MM.1S (cell line): ENCODE measurements around the gene GSKIP.

Experiments used
- DNase-seq: peaks from one replicate; pipeline ENCODE4 v3.0.0-alpha.2; 2015
- H2AFZ ChIP-seq: fragments of 300-600 bp; sonication (generic); 2 replicates; pipeline ENCODE4 v1.6.0; 2016; ENCODE audit warnings: antibody characterized with exemption, low read length
- H3F3A ChIP-seq: fragments of 300-600 bp; sonication (generic); 2 replicates; pipeline ENCODE4 v1.6.1; 2016; ENCODE audit warnings: mild to moderate bottlenecking, antibody characterized with exemption, low read length, moderate library complexity, mixed read lengths; ENCODE audit not compliant: insufficient read depth
- H3K27ac ChIP-seq: fragments of 300-600 bp; sonication (generic); 2 replicates; pipeline ENCODE4 v1.5.1; 2016; ENCODE audit warnings: mild to moderate bottlenecking, low read length
- H3K27me3 ChIP-seq: fragments of 300-600 bp; sonication (generic); replicated peaks from 2 replicates; pipeline ENCODE4 v1.6.0; 2016; ENCODE audit warnings: low read length; ENCODE audit not compliant: insufficient read depth
- H3K36me3 ChIP-seq: fragments of 300-600 bp; sonication (generic); replicated peaks from 2 replicates; pipeline ENCODE4 v1.6.1; 2016; ENCODE audit warnings: mild to moderate bottlenecking, low read length, mixed read lengths; ENCODE audit not compliant: insufficient read depth
- H3K4me1 ChIP-seq: fragments of 300-600 bp; sonication (generic); 2 replicates; pipeline ENCODE4 v1.6.1; 2016; ENCODE audit warnings: low read length, mixed read lengths
- H3K4me2 ChIP-seq: fragments of 300-600 bp; sonication (generic); 2 replicates; pipeline ENCODE4 v1.6.0; 2016; ENCODE audit warnings: low read depth, low read length
- H3K4me3 ChIP-seq: fragments of 300-600 bp; sonication (generic); 2 replicates; pipeline ENCODE4 v1.5.1; 2016; ENCODE audit warnings: low read length, mixed read lengths
- H3K79me2 ChIP-seq: fragments of 300-600 bp; sonication (generic); 2 replicates; pipeline ENCODE4 v1.6.1; 2016; ENCODE audit warnings: mixed run types, low read length, mixed read lengths
- H3K9ac ChIP-seq: fragments of 300-600 bp; sonication (generic); 2 replicates; pipeline ENCODE4 v1.6.1; 2016; ENCODE audit warnings: low read length, mixed read lengths
- H3K9me2 ChIP-seq: fragments of 300-600 bp; sonication (generic); replicated peaks from 2 replicates; pipeline ENCODE4 v1.6.1; 2016; ENCODE audit warnings: mild to moderate bottlenecking, low read length, mixed read lengths; ENCODE audit not compliant: insufficient read depth
- H3K9me3 ChIP-seq: fragments of 300-600 bp; sonication (generic); replicated peaks from 2 replicates; pipeline ENCODE4 v1.6.1; 2016; ENCODE audit warnings: mild to moderate bottlenecking, low read length, mixed read lengths; ENCODE audit not compliant: insufficient read depth
- H4K20me1 ChIP-seq: fragments of 300-600 bp; sonication (generic); 2 replicates; pipeline ENCODE4 v1.6.1; 2016; ENCODE audit warnings: mild to moderate bottlenecking, low read length, moderate library complexity, mixed read lengths; ENCODE audit not compliant: insufficient read depth
- EZH2 ChIP-seq: fragments of 300-600 bp; sonication (generic); optimal IDR thresholded peaks from 2 replicates; pipeline ENCODE3; 2017; ENCODE audit warnings: low read depth, mild to moderate bottlenecking, antibody characterized with exemption, low read length, mixed read lengths
- EZH2phosphoT487 ChIP-seq: fragments of 300-600 bp; sonication (generic); IDR thresholded peaks from 2 replicates; pipeline ENCODE4 v1.6.1; 2018; ENCODE audit warnings: antibody characterized with exemption, low read length
- TF ChIP-seq, protein P1 (sequence below): fragments of 300-600 bp; sonication (generic); IDR thresholded peaks from 2 replicates; pipeline ENCODE4 v1.5.1; 2016; ENCODE audit warnings: antibody characterized with exemption, low read length, mixed read lengths

Gene GSKIP

DNA sequence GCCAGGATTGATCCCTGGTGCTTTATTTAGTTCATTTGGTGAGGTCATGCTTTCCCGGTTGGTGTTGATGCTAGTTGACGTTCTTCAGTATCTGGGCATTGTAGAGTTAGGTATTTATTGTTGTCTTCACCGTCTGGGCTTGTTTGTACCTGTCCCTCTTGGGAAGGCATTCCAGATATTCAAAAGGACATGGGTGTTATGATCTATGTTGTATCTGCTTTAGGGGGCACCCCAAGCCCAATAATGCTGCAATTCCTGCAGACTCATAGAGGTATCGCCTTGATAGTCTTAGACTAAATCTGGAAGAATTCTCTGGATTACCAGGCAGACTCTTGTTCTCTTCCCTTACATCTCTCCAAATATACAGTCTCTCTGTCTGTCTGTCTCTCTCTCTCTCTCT lies 70.7 kb downstream of the GSKIP start:
- Histone ChIP-seq H3K4me2 (no peak overlapping the region), H3K9me3 (no peaks in the 10 kb centered on the region), H3K27ac (no peak overlapping the region), H3K9me2 (no peaks in the 10 kb centered on the region), H3K4me1 (no peaks in the 10 kb centered on the region), H3K36me3 (no peaks in the 10 kb centered on the region), H4K20me1 (no peaks in the 10 kb centered on the region), H2AFZ (no peak overlapping the region), H3K27me3 (no peaks in the 10 kb centered on the region), H3K9ac (no peak overlapping the region), H3F3A (no peaks in the 10 kb centered on the region), H3K79me2 (no peaks in the 10 kb centered on the region), H3K4me3 (no peak overlapping the region)
- TF ChIP-seq EZH2 = no peak
- TF ChIP-seq, protein P1, sequence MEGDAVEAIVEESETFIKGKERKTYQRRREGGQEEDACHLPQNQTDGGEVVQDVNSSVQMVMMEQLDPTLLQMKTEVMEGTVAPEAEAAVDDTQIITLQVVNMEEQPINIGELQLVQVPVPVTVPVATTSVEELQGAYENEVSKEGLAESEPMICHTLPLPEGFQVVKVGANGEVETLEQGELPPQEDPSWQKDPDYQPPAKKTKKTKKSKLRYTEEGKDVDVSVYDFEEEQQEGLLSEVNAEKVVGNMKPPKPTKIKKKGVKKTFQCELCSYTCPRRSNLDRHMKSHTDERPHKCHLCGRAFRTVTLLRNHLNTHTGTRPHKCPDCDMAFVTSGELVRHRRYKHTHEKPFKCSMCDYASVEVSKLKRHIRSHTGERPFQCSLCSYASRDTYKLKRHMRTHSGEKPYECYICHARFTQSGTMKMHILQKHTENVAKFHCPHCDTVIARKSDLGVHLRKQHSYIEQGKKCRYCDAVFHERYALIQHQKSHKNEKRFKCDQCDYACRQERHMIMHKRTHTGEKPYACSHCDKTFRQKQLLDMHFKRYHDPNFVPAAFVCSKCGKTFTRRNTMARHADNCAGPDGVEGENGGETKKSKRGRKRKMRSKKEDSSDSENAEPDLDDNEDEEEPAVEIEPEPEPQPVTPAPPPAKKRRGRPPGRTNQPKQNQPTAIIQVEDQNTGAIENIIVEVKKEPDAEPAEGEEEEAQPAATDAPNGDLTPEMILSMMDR = no peak
- TF ChIP-seq EZH2phosphoT487 = no peak
- DNase-seq = no peak
